Posterior cingulate gyrus (tissue), 11 donors: Measurements from ENCODE around the gene UBA52.
"Not testable (repeated sequence)": the region's sequence is repeated elsewhere in the genome, so short reads cannot be mapped to it uniquely, and the experiment has no call there.

Source experiments
- DNase-seq, 10 donors: peaks; one replicate each; pipeline versions ENCODE4 v3.0.0 to v3.0.0-alpha.2; 2020 to 2021; ENCODE audit warnings: mixed read lengths in 3 of 10
- intact Hi-C: fragments of 100-400 bp; cut with DNase I; formaldehyde crosslinking; loops from one replicate; pipeline ENCODE4 v1.15.1; 2023

The UBA52 gene

GRCh38 chr19:18571564-18572344, at the start of gene UBA52:
TSS of gene UBA52 (plus strand) at chr19:18571857. CDS start at chr19:18573301, 1,444 bp downstream.
- intact Hi-C loops, result loop anchor here (1.0 to 2.0 kb wide), 2 partner anchors 14 to 49 kb away; partner anchors contain the start of genes ELL and KXD1
- DNase-seq, result peak; percentile 95 to 99 (median 96)

GRCh38 chr19:18522124-18522861, 49.4 kb upstream of the UBA52 start:
- intact Hi-C loops, result loop anchor here (1.0 to 5.0 kb wide), 4 partner anchors 21 to 55 kb away; partner anchors contain the start of genes FKBP8, KXD1 and UBA52
- DNase-seq, result peak; percentile 100

DNA sequence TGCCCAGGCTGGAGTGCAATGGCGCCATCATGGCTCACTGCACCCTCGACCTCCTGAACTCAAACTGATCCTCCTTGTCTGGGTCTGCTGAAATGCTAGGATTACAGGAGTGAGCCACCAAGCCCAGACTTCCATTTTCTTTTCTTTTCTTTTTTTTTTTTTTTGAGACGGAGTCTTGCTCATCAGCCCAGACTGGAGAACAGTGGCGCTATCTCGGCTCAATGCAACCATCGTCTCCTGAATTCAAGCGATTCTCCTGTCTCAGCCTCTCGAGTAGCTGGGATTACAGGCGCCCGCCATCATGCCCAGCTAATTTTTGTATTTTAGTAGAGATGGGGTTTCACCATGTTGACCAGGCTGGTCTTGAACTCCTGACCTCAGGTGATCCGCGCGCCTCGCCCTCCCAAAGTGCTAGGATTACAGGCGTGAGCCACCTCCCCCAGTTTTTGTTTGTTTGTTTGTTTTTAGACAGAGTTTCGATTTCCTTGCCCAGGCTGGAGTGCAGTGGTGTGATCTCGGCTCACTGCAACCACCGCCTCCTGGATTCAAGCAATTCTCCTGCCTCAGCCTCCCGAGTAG, 48.7 kb upstream of the UBA52 start:
- intact Hi-C loops, result loop anchor here (1.0 to 5.0 kb wide), 4 partner anchors 20 to 56 kb away; partner anchors contain the start of genes FKBP8, KXD1 and UBA52
- DNase-seq, result not testable (repeated sequence)

GRCh38 chr19:18523841-18524240, 47.8 kb upstream of the UBA52 start:
- no peak for DNase-seq
- intact Hi-C loops, result loop anchor here (2.0 to 5.0 kb wide), 3 partner anchors 19 to 57 kb away; partner anchors contain the start of genes FKBP8 and UBA52

DNA sequence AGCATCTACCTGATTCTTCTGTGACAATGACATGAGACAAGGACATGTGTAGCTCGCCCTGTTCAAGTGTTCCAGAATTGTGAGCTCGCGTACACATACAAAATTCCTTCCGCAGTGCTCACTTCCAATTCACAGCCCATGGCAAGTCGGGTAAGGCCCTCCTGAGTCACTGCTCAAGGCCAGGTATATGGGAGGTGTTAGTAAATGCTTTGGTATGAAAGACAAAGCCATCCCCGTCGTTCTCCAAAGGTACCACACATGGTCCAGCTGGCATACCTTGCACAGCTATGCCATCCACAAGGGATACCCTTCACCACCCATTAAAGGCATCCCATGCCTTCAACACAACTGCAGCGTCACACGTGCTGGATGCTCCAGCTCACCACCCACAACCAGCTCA, 45.3 kb upstream of the UBA52 start:
- intact Hi-C loops, result no loop called here
- DNase-seq, result no peak

DNA sequence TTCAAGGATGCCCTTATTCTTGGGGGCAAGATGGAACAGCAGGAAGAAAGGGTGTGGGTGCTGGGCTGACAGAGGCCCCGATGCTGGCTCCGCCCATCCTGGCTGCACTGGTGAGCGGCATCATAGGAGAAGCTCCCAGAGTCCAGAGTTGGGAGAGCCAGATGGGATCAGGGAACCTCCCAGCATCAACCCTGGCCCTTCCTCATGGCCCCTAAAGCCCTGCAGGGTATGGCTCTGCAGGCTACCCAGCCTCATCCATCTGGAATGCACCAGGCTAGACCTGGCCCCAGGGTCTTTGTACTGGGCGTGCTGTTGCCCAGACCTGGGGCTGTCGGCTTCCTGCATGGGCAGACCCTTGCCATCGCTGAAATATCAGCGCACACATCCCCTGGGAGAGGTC, 41.9 kb upstream of the UBA52 start:
- intact Hi-C loops, result no loop called here
- no peak for DNase-seq

- DNase-seq, result no peak
- intact Hi-C loops, result no loop called here
These were observed 40.2 kb upstream of the UBA52 start for GRCh38 chr19:18531485-18531884.

DNA sequence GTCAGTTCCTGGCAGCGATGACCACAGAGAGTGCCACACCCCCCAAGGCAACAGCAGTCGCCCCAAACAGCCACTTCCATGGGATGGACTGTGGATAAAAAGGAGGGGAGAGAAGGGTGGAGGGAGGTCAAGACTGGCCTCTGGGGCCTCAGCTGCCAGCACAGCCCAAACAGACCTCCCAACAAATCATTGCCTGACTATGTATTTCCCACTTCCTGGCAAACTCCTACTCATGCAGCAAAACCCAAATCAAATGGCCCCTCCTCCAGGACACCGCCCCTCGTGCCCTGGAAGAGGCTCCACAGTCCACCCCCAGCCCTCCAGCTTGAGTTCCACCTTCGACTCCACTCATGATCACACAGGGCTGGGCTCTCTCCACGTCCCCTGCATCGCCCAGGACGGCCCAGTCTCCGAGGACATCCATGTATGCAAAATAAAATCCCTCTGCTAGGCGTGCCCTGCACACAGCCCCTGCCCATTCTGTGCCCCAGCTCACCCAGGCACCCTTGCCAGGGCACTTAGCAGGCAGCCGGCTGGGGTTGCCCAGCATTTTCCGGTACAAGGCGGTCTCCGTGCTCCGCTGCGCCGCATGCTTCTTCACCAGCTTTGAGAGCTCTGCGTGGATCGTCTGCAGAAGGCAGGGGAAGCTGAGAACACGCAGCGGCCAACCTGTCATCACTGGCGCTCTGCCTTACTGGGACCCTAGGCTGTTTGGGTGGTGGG, 39.3 kb upstream of the UBA52 start:
- intact Hi-C loops, result no loop called here
- no peak for DNase-seq

- DNase-seq, result no peak
- intact Hi-C loops, result no loop called here
These were observed 38.6 kb upstream of the UBA52 start for GRCh38 chr19:18533058-18533457.

GRCh38 chr19:18536475-18536874, 35.2 kb upstream of the UBA52 start:
- intact Hi-C loops, result no loop called here

GRCh38 chr19:18537431-18537830, 34.2 kb upstream of the UBA52 start:
- DNase-seq, result no peak
- intact Hi-C loops, result no loop called here

More at GRCh38 chr19:18536475-18536874, 35.2 kb upstream of the UBA52 start:
- no peak for DNase-seq

- intact Hi-C loops, result no loop called here
- no peak for DNase-seq
These were observed 33.5 kb upstream of the UBA52 start for GRCh38 chr19:18538115-18538514.

GRCh38 chr19:18539372-18539771, 32.3 kb upstream of the UBA52 start:
- no peak for DNase-seq
- intact Hi-C loops, result no loop called here

DNA sequence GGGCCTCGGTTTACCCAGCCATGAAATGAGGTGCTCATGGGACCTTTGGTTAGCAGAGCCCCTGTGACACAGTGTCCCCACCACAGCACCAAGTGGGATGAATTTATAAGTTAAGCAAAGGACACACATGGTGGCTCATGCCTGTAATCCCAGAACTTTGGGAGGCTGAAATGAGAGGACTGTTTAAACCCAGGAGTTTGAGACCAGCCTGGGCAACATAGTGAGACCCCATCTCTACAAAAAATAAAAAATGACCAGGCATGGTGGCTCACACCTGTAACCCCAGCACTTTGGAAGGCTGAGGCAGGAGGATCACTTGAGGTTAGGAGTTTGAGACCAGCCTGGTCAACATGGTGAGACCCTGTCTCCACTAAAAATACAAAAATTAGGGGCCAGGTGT, 31.5 kb upstream of the UBA52 start:
- intact Hi-C loops, DNase-seq: not testable (repeated sequence)

DNA sequence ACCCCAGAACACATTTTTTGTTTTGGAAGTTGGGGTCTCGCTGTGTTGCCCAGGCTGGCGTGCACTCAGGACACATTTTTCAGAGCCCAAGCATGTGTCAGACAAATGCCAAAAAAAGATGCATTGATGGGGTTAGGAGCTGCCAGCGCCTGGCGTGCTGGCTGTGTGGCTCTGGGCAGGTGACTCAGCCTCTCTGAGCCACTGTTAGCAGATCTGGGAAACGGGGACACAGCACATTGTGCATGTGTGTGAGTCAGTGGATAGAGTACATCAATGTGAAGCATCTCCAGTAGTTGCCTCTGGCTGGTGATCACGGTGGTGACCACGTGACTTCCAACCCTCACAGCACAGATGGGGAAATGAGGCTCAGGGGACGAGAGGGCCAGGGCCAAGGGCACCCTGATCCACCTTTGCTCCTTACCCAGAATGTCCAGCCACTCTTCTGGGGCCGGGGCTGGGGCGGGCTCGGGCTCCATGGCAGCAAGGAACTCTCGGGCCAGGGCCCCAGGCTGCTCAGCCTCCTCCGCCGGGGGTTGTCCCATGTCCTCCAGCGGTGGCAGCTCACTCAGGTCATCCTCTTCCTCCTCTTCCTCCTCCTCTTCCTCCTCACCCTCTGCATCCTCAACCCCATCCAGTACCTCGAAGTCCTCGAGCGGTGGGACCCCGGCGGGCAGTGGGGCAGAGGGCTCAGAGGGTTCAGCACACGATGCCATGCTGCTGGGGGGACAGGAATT, 30.2 kb upstream of the UBA52 start:
- DNase-seq, result peak in 2 of 10 donors; percentile 24 to 36
- intact Hi-C loops, result no loop called here

- DNase-seq, result no peak
- intact Hi-C loops, result loop anchor here (2.0 kb wide), 1 partner anchor 19 kb away; the partner anchor contains the start of gene ELL
These were observed 29.4 kb upstream of the UBA52 start for GRCh38 chr19:18541992-18542940.

DNA sequence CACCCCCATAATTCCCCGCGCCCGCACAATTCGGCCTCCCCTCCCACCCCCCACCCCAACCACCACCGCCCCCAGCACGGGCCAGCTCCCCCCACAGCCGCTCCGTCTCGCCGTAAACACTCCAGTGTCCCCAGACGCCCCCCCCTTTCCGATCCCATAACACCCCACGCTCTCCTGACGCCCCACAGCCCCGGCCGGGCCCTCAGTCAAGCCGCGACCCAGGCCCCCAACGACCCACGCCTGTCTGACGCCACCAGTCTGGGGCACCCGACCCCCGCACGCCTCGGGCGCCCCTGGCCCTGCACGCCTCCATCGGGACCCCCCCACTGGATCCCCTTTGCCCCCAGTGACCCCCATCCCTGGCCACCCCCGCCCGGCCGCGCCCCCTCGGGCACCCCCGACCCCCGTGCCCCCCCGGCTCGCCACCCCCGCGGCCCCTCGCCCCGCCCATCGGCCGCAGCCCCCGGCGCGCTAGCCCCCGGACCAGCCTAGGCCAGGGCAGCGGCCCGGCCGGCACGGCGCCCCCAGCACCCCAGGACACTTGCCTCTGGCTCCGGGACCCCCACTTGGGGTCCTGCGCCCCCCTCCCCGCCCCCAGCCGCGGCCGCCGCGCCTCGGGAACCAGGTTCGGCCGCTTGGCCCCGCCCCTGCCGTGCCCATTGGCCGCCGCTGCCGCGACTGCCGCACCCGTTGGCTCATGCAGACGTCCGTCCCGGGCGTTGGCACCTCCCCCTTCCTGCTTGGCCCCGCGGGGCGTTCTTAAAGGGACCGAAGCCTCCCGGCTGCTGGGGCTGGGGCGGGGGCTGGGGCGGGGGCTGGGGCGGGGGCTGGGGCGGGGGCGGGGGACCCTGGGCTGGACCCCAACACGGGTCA, 28.5 kb upstream of the UBA52 start, which contains the start of gene FKBP8:
Gene FKBP8, minus strand, starts transcription at position 633 of the 873 bp plus-strand sequence. CDS start 1,603 bp downstream, outside the sequence.
- DNase-seq, result peak; percentile 92 to 99 (median 96)
- intact Hi-C loops, result loop anchor here (2.0 kb wide), 1 partner anchor 20 kb away; the partner anchor contains the start of gene ELL
